ENCODE measurements around the gene AGBL5.

Gene AGBL5

DNA sequence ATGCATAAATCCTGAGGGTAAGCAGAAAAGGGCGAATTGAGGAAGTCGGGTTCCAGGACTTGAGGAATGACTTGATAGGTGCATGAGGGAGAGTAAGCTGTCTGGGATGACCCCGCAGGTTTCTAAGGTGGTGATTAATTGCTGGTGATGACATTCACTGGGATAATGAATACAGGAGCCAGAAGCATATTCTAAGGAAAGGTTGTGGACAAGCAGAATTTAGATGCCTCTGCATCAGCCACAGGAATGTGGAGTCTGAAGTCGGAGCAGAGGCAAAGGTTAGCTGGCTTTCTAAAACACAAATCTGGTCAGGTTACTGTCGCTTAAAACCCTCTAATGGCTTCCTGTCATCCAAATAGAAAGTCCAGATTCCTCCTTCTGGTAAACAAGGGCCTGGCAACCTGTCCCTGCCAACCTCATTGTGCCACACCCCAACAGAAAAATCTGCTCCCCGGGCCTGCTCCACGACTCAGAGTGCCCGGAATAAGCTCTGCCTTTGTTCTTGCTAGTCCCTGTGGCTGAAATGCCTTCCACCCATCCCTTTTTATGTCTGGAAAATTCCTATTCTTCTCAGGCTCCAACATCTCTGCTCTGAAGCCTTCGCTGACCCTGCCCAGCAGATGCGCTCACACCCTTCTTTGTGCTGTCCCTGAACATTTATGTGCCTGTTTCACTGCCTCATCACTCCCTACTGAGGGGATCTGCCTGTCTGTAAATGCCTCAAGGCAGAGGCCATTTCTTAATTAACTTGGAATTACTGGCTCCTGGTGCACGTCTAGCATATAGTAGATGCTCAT lies 30.0 kb upstream of the AGBL5 start:
- in situ Hi-C loops (cut with HindIII; ENCODE audit: low sequenced_read_pairs), result no loop called here

DNA sequence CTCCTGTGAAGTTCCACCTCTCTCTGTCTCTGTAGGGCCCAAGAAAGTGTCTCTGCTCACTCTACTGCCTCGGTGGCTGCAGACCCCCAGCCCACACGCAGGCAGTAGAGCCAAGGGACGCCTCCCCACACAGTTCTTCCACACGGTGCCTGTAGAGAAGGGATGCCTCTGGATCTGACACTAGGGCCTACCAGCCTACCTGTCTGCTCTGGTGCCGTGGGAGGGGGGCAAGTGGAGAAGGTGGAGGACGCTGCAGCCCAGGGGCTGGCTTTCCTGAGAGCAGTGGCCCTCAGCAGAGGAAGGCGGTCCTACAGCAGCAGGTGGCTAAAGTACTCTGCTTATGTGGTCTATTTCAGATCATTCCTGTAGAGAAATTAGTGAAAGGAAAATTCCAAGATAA lies 27.7 kb upstream of the AGBL5 start:
- in situ Hi-C loops (cut with HindIII; ENCODE audit: low sequenced_read_pairs), result no loop called here

DNA sequence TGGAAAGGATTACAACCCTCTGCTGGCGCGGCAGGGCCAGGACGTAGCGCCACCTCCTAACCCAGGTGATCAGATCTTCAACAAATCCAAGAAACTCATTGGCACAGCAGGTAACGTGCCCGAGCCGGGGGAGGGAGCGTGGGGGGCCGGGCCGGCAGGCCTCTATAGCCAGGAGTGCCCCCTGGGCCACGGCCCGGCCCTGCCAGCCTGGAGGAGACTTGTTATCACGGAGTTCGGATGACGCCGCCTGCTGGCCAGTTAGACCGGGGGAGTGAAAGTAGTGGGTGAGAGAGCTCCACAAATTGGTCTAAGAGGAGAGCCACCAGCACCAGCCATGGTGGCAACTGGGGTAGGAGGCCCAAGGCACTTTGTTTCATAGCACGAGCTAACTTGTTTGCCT lies 27.3 kb upstream of the AGBL5 start:
- in situ Hi-C loops (cut with HindIII; ENCODE audit: low sequenced_read_pairs), result no loop called here

DNA sequence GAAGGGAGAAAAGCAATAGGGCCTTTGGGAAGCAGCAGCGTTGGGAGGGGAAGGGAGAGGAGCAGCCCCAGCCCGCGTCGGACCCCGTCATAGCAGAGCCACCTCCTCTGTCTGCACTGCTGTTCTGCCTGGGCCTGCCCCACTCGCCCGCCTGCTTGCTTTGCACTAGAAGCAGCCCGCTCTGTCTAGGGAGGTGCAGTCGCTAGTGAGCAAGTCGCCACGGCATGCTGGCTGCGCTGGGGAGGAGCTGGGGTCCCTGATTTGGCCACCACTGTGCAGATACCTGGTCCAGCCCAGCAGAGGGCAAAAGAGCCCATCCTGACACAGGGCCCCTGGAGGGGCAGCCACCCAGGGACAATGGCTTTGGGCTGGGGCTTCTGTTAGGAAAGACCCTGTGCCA lies 26.7 kb upstream of the AGBL5 start:
- in situ Hi-C loops (cut with HindIII; ENCODE audit: low sequenced_read_pairs), result no loop called here

DNA sequence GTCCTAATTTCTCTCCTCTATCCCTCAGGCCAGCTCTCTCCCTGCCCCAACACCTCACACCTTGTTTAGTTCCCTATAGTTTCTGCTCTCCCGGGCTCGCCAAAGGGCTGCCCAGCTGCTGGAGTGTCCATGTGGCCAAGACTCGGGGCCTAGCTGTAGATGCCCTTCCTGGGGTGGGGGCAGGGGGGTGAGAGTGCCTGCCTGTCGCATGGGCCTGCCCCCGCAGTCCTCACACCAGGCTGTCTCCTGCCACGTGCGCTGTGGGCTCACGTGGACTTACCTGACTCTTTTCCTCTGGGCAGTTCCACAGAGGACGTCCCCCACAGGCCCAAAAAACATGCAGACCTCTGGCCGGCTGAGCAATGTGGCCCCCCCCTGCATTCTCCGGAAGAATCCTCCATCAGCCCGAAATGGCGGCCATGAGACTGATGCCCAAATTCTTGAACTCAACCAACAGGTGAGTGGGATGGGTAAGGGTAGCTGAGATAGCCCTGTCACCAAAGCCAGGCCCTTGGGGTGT lies 26.1 kb upstream of the AGBL5 start:
- in situ Hi-C loops (cut with HindIII; ENCODE audit: low sequenced_read_pairs), result no loop called here

DNA sequence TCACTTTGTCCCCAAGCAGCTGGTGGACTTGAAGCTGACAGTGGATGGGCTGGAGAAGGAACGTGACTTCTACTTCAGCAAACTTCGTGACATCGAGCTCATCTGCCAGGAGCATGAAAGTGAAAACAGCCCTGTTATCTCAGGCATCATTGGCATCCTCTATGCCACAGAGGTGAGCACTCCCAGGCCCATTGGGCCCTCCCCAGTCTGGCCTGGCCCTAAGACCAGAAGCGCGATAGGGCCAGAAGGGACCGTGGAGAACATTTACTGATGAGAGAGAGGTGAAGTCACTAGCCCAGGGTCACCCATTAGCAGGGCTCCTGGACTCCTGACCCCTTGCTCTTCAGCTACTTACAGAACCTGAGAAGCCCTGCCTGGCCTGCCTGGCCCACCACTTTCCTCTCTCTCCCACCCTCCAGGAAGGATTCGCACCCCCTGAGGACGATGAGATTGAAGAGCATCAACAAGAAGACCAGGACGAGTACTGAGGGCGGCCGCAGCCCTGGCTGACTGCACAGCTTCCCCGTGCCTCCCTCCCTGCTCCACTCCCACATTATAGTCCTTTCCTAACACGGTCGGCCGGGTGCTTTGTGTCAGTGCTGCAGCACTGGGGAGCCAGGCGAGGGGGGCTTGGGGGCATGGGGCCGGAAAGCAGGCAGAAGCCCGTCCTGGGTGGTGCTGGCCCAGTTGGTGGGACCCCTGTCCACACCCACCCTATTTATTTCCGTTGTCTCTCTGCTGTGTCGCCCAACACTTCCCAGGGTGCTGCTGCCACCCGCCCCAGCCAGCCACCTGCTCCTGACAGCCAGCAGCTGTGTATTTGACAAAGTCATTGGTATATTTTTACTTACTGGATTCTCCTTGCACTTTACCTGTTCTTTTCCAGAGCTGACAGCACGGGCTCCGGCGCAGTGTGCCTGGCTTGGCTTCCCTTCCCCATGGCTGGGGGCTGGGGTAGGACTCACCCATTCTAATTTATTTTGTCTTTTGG lies 25.3 kb upstream of the AGBL5 start:
- in situ Hi-C loops (cut with HindIII; ENCODE audit: low sequenced_read_pairs), result no loop called here

DNA sequence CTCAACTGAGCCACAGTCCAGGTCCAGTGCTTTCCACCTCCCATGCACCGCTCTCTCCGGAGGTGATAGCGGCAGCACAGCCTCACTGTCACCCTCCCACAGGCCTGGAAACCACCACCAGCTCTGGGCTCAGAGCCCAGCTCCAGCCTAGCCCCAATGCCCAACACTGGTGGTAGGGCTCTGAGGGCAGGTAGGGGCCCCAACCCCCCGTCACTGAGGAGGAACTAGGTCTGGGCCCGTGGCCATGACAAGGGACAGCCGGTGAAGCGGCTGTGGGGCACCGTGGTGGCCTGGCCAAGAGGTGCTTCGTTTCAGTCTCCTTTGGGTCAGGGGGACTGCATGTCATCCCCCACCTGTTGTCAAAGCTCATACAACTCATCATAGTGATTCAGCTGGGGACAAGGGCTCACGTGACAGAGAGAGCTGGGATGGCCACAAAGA lies 24.2 kb upstream of the AGBL5 start:
- in situ Hi-C loops (cut with HindIII; ENCODE audit: low sequenced_read_pairs), result no loop called here

DNA sequence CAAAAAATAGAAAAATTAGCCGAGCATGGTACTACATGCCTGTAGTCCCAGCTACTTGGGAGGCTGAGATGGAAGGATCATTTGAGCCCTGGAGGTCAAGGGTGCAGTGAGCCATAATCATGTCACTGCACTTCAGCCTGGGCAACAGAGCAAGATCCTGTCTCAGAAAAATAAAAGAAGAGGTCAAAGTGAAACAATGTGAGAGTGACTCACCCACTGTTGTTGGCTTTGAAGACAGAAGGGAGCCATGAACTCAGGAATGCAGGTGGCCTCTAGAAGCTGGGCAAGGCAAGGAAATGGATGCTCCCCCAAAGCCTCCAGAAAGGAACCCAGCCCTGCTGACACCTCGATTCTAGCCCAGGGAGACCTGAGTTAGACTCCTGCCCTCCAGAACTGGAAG lies 22.4 kb upstream of the AGBL5 start:
- in situ Hi-C loops (cut with HindIII; ENCODE audit: low sequenced_read_pairs), result no loop called here

DNA sequence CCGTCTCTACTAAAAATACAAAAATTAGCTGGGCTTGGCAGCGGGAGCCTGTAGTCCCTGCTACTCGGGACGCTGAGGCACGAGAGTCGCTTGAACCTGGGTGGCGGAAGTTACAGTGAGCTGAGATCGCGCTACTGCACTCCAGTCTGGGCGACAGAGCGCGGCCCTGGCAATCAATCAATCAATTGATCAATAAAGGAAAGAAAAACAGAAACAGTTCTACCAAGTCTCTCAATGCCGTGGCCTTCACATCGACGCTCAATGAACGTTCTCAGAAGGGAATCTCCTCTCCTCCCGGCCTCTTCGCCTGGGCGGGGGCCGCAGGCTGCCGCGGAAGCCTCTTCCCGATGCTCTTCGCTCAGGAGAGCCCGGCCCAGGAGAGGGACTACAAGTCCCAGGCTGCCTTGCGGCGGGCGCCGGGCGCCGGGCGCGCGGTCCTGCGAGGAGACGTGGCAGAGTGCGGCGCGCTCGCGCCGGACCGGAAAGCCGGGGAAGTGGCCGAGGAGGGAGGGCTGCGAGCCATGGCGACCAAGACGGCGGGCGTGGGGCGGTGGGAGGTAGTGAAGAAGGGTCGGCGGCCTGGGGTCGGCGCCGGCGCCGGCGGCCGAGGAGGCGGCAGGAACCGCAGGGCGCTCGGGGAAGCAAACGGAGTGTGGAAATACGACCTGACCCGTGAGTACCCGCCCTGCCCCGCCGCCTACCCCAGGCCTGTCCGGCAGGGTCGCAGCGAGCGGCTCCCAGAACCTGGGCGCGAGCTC lies 18.8 kb upstream of the AGBL5 start, which contains the start of gene TMEM214:
Gene TMEM214 (plus strand): TSS at position 471 of the 758 bp plus-strand sequence. CDS start 51 bp downstream, at position 522.
- in situ Hi-C loops (cut with HindIII; ENCODE audit: low sequenced_read_pairs), result no loop called here

DNA sequence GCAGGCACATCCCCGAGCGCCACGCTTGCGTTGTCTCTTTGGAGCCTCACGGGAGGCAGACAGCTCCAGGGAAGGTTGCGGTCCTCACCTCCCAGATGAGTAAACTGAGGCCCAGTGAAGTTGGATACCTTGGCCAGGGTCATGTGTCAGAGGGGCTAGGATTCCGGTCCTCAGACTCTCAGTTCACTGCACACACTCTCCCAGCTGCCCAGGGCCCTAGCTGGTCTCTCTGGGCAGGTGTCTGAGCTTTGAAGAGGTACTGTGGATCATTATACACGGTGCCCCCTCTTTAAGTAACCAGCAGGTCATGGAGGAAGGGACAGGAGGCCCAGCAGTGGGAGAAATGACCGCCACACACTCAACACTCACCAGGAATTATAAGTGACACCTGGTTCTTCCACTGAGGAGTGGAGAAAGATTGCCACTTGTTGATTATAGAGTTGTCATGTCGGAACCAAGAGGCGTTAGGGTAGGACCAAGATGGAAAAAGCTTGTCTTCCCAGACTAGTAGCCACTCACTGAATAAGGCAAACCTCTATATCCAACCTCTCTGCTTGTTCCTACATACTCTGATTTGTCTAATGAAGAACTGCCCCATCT lies 18.1 kb upstream of the AGBL5 start:
- in situ Hi-C loops (cut with HindIII; ENCODE audit: low sequenced_read_pairs), result no loop called here

DNA sequence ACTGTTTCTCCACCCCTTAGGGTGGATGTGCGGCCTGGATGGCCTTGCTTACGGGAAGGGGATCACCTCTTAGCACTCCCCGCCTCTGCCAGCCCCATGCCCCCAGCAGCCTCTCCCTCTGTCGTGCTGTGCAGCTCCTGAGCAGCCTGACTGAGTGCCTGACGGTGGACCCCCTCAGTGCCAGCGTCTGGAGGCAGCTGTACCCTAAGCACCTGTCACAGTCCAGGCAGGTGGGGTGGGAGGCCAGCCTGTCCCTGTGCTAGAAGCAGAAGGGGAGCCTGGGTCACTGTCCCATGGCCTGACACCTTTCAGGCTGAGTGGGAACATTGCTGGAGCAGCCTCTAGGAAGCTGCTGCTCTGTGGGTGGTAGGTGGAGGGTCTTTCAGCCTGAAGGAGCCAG lies 13.5 kb upstream of the AGBL5 start:
- in situ Hi-C loops (cut with HindIII; ENCODE audit: low sequenced_read_pairs), result no loop called here

DNA sequence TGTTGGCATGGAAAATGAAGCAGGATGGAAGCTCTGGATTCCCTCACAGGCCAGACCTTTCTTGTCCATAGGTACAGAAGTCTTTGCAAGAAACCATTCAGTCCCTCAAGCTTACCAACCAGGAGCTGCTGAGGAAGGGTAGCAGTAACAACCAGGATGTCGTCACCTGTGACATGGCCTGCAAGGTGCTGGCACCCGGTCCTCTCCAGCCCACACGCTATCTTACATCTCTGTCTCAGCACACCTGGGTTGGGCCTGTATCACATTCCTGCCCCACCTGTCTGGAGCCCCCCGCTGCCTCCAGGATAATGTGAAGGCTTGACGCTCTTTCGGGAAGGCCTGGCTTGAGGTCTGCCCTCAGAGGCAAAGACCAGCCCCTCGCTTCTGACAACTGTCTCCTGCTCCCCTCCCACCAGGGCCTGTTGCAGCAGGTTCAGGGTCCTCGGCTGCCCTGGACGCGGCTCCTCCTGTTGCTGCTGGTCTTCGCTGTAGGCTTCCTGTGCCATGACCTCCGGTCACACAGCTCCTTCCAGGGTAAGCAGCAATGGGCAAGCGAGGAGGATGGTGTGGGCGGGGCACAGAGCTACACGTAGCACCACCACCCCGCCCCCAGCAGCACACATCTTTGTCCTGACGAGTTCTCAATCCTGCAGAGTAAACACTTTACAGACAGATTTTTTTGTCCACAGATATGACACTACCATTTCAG lies 12.7 kb upstream of the AGBL5 start:
- in situ Hi-C loops (cut with HindIII; ENCODE audit: low sequenced_read_pairs), result no loop called here

DNA sequence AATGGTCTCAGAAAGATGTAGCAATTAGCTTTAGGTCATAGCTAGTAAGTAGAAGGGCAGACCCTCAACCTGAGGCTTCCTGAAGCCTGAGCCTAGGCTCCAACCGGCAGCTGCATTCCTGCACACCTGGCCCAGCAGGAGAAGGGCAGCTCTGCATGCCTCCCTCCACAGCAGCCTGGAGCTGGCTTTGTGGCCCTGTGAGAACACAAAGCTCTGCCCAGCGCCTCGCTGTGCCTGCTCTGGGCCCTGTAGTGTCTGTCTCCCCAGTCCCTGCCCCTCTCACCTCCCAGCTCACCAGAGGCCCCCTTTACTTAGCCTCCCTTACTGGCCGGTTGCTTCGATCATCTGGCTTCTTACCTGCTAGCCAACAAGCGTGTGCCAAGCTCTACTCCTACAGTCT lies 12.0 kb upstream of the AGBL5 start:
- in situ Hi-C loops (cut with HindIII; ENCODE audit: low sequenced_read_pairs), result no loop called here

DNA sequence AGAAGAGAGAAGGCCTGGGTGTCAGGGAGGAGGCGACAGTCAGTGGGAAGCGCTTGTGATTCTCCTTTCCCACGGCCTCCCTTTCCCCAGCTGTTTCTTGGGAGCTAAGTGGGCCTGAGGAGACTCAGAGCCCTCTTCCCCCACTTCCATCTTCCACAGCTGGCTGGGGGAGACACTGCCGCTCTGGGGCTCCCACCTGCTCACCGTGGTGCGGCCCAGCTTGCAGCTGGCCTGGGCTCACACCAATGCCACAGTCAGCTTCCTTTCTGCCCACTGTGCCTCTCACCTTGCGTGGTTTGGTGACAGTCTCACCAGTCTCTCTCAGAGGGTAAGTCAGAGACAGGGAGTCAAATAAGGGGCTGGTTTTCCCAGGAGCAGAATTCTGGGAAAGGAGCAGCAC lies 11.6 kb upstream of the AGBL5 start:
- in situ Hi-C loops (cut with HindIII; ENCODE audit: low sequenced_read_pairs), result no loop called here

DNA sequence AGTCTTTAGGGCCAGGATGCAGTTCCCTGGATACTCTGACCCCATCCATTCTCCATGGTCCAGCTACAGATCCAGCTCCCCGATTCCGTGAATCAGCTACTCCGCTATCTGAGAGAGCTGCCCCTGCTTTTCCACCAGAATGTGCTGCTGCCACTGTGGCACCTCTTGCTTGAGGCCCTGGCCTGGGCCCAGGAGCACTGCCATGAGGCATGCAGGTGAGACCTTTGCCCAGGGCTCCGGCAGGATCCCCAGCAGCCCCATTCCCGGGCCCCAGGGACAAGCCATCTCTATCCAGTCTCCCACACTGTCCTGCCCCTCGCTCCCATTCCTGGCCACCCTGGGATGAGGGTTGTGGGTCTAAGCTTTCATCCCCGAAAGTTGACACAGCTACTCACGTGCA lies 11.2 kb upstream of the AGBL5 start:
- in situ Hi-C loops (cut with HindIII; ENCODE audit: low sequenced_read_pairs), result no loop called here

DNA sequence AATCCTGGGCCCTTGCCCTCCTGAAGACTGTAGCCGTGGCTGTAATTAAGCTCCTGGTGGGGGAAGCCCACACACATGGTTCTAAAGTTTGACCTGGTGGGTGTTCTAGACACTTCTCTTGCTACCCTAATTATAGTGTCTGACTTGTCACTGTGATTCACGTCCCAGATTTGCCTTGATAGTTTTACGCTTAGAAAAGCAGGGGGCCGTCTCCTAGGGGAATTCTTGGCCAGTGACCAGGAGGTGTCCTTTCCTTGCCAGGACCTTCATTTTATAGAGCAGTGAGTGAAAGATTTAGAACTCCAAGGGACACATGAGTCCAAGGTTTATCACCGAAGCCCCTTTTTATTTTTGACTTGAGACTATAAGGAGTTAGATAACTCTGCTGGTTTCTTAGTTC lies 9.7 kb upstream of the AGBL5 start:
- in situ Hi-C loops (cut with HindIII; ENCODE audit: low sequenced_read_pairs), result no loop called here

DNA sequence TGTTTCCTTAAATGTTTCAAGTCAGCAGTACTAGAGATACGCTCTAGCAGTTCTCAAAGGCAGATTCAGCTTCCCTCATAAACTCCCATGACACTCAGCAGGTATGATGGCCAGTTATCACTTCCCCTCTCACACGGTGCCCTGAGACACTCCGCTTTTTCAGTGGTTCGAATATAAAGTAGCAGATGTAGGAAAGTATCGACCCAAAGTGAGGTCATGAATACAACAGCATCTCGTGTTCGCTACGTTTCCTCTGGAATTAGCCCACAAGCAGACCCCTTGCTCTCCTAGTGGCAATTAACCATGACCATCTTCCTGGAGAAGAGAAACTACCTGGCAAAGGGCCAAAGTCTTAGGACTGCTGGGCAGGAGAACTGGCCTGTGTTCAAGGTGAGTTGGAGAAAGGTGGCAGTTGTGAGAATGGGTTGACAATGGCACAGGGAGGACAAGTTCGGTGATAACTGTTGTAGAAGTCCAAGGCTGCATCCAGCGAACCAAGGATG lies 9.3 kb upstream of the AGBL5 start:
- in situ Hi-C loops (cut with HindIII; ENCODE audit: low sequenced_read_pairs), result no loop called here

DNA sequence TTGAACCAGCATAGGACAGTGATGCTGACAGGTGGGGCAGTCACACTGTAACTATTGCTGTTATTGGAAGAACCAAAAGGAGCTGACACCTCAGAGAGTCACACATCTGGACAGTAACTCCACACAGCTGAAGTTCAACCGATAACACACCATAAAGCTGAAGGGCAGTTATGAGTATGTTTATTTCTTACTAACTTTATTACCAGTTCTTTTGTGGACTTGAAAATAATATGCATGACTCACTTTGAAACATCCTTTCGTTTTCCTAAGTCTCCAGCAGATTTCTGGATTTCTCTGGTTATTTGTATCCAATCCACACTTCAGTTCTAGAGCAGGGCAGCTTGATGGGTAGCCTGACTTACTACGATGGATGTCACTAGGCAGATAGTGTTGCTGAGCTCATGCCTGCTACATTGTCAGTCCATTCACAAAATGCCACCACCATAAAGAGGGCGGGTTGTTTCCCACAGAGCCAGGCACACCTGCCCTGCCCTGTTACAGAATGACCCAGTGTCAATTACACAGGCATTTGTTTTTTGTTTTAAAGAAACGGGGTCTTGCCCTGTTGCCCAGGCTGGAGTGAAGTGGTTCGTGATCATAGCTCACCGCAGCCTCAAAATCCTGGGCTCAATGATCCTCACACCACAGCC lies 8.4 kb upstream of the AGBL5 start:
- in situ Hi-C loops (cut with HindIII; ENCODE audit: low sequenced_read_pairs), result no loop called here

All from endothelial cell of hepatic sinusoid (primary cell).